ENCODE results near the gene TBC1D22A. TPM values are rescaled to one million over a fixed set of nuclear protein-coding genes. Genes with fewer than 3 reads are reported as not detected.

The TBC1D22A gene
- total RNA-seq, 1 donor from 2014 or later, result 24.2 TPM

DNA sequence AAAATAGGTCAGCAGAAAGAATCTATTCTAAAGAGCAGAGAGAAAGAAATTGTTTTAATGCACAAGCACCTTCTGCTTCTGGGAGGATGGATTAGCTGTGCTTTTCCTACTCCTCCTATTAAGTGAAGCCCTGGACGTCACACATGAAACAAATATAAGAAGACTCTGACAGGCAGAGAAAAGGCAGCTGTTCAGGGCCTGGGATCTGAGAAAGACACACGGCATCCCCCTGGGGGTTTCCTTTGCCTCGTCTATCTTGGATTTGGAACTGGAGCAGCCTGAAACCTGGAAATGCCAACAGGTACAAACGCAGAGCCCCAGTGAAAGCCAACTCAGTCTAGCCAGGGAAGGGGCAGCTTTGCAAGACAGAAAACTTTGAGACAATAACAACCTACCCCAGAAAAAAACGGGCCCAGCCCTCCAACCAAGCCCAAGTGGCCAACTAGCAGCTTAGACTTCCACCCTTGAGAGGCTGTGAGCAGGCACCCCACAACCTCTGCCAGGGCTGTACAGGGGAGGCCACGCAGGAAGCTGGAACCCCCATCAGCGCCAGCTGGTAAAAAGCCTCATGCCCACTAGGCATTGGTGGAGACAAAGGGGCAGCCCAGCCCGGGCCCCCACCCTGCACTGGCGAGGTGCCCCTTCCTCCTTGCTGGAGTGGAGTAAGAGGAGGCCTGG is 31.7 kb upstream of the TBC1D22A start:
- H3K36me3 Mint-ChIP-seq (ENCODE audit: low read depth, unreplicated experiment), result no peaks in the 10 kb centered on the region
- no peak overlapping the region for H3K9ac ChIP-seq (ENCODE audit: low read length)
- TF ChIP-seq, protein P1, sequence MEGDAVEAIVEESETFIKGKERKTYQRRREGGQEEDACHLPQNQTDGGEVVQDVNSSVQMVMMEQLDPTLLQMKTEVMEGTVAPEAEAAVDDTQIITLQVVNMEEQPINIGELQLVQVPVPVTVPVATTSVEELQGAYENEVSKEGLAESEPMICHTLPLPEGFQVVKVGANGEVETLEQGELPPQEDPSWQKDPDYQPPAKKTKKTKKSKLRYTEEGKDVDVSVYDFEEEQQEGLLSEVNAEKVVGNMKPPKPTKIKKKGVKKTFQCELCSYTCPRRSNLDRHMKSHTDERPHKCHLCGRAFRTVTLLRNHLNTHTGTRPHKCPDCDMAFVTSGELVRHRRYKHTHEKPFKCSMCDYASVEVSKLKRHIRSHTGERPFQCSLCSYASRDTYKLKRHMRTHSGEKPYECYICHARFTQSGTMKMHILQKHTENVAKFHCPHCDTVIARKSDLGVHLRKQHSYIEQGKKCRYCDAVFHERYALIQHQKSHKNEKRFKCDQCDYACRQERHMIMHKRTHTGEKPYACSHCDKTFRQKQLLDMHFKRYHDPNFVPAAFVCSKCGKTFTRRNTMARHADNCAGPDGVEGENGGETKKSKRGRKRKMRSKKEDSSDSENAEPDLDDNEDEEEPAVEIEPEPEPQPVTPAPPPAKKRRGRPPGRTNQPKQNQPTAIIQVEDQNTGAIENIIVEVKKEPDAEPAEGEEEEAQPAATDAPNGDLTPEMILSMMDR (IDR thresholded peaks at IDR 0.05; ENCODE audit: insufficient read depth, low read depth, low read length), result no peak
- no peak for TF ChIP-seq EZH2 (IDR thresholded peaks at IDR 0.05; ENCODE audit: insufficient read depth, low read length)
- no peak overlapping the region for H3K4me3 ChIP-seq (ENCODE audit: insufficient read depth, low read depth, low read length)
- H3K27ac ChIP-seq (ENCODE audit: low read depth, low read length), result no peak overlapping the region
- peaks cover 9% of the 10 kb centered on the region for H3K4me1 Mint-ChIP-seq (ENCODE audit: low read depth, unreplicated experiment)
- no peaks in the 10 kb centered on the region for H3K27me3 ChIP-seq (ENCODE audit: insufficient read depth, low read length)
- no peak overlapping the region for H3K4me2 ChIP-seq (ENCODE audit: low read length)
- peaks cover 14% of the 10 kb centered on the region for H3K4me1 ChIP-seq (ENCODE audit: insufficient read depth, low read length)
- H3K36me3 ChIP-seq (ENCODE audit: insufficient read depth, low read length), result no peaks in the 10 kb centered on the region
- DNase-seq (ENCODE audit: low read depth), result no peak
- FAIRE-seq, result no peak
- peaks cover 87% of the 10 kb centered on the region for H4K20me1 ChIP-seq (ENCODE audit: insufficient read depth, low read length)
- no peaks in the 10 kb centered on the region for H3K9me3 Mint-ChIP-seq (ENCODE audit: unreplicated experiment)
- no peak overlapping the region for H2AFZ ChIP-seq (ENCODE audit: low read depth, low read length)
- H3K27ac Mint-ChIP-seq (ENCODE audit: unreplicated experiment), result no peak overlapping the region
- no peaks in the 10 kb centered on the region for H3K9me3 ChIP-seq (ENCODE audit: insufficient read depth, low read depth, low read length)
- H3K27me3 Mint-ChIP-seq (ENCODE audit: low read depth, unreplicated experiment), result no peaks in the 10 kb centered on the region
- no peak overlapping the region for H3K4me3 Mint-ChIP-seq (ENCODE audit: unreplicated experiment)
- peaks cover 91% of the 10 kb centered on the region for H3K79me2 ChIP-seq (ENCODE audit: insufficient read depth, low read length)

GRCh38 chr22:46731246-46732040 is 31.0 kb upstream of the TBC1D22A start:
- Histone ChIP-seq H3K36me3 (ENCODE audit: insufficient read depth, low read length) (no peaks in the 10 kb centered on the region), H3K27ac (ENCODE audit: low read depth, low read length) (no peak overlapping the region), H3K9me3 (ENCODE audit: insufficient read depth, low read depth, low read length) (no peaks in the 10 kb centered on the region), H2AFZ (ENCODE audit: low read depth, low read length) (no peak overlapping the region), H3K4me3 (ENCODE audit: insufficient read depth, low read depth, low read length) (no peak overlapping the region), H3K27me3 (ENCODE audit: insufficient read depth, low read length) (no peaks in the 10 kb centered on the region), H3K79me2 (ENCODE audit: insufficient read depth, low read length) (peaks cover 91% of the 10 kb centered on the region), H3K4me2 (ENCODE audit: low read length) (peak overlapping the region; percentile 53), H3K9ac (ENCODE audit: low read length) (no peak overlapping the region), H4K20me1 (ENCODE audit: insufficient read depth, low read length) (peaks cover 87% of the 10 kb centered on the region), H3K4me1 (ENCODE audit: insufficient read depth, low read length) (peaks cover 20% of the 10 kb centered on the region)
- no peak for TF ChIP-seq EZH2 (IDR thresholded peaks at IDR 0.05; ENCODE audit: insufficient read depth, low read length)
- TF ChIP-seq, protein P1 (IDR thresholded peaks at IDR 0.05; ENCODE audit: insufficient read depth, low read depth, low read length), result no peak
- no peaks in the 10 kb centered on the region for H3K36me3 Mint-ChIP-seq (ENCODE audit: low read depth, unreplicated experiment)
- peak overlapping the region; percentile 92 for H3K27ac Mint-ChIP-seq (ENCODE audit: unreplicated experiment)
- FAIRE-seq (no peak), DNase-seq (ENCODE audit: low read depth) (no peak)
- H3K4me3 Mint-ChIP-seq (ENCODE audit: unreplicated experiment), result peak overlapping the region; percentile 66
- no peaks in the 10 kb centered on the region for H3K27me3 Mint-ChIP-seq (ENCODE audit: low read depth, unreplicated experiment)
- no peaks in the 10 kb centered on the region for H3K9me3 Mint-ChIP-seq (ENCODE audit: unreplicated experiment)
- H3K4me1 Mint-ChIP-seq (ENCODE audit: low read depth, unreplicated experiment), result peaks cover 9% of the 10 kb centered on the region

DNA sequence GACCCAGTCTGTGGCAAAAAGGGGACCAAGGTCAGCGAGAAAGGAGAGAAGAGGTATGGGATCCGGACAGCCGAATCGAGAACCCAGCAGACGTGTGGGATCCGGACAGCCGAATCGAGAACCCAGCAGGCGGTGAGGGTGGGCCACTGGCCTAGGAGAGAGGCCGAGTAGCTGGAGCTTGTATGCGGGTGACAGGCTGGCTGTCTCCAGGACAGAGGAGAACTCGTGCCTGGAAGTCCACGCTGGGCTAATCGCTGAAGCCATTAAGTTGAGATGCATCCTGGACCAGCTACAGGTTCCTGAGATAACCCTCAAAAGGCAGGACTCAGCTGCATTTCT is 30.4 kb upstream of the TBC1D22A start:
- no peak overlapping the region for H3K9ac ChIP-seq (ENCODE audit: low read length)
- H3K27me3 ChIP-seq (ENCODE audit: insufficient read depth, low read length), result no peaks in the 10 kb centered on the region
- no peak overlapping the region for H3K27ac Mint-ChIP-seq (ENCODE audit: unreplicated experiment)
- H3K4me3 Mint-ChIP-seq (ENCODE audit: unreplicated experiment), result peak overlapping the region; percentile 66
- H2AFZ ChIP-seq (ENCODE audit: low read depth, low read length), result no peak overlapping the region
- H3K9me3 Mint-ChIP-seq (ENCODE audit: unreplicated experiment), result no peaks in the 10 kb centered on the region
- H3K4me2 ChIP-seq (ENCODE audit: low read length), result peak overlapping the region; percentile 53
- H3K36me3 Mint-ChIP-seq (ENCODE audit: low read depth, unreplicated experiment), result peaks cover 2% of the 10 kb centered on the region
- peaks cover 92% of the 10 kb centered on the region for H3K79me2 ChIP-seq (ENCODE audit: insufficient read depth, low read length)
- H3K4me1 ChIP-seq (ENCODE audit: insufficient read depth, low read length), result peaks cover 25% of the 10 kb centered on the region
- peaks cover 87% of the 10 kb centered on the region for H4K20me1 ChIP-seq (ENCODE audit: insufficient read depth, low read length)
- TF ChIP-seq, protein P1 (IDR thresholded peaks at IDR 0.05; ENCODE audit: insufficient read depth, low read depth, low read length), result no peak
- TF ChIP-seq EZH2 (IDR thresholded peaks at IDR 0.05; ENCODE audit: insufficient read depth, low read length), result no peak
- H3K9me3 ChIP-seq (ENCODE audit: insufficient read depth, low read depth, low read length), result no peaks in the 10 kb centered on the region
- FAIRE-seq (no peak), DNase-seq (ENCODE audit: low read depth) (no peak)
- H3K27me3 Mint-ChIP-seq (ENCODE audit: low read depth, unreplicated experiment), result no peaks in the 10 kb centered on the region
- H3K4me1 Mint-ChIP-seq (ENCODE audit: low read depth, unreplicated experiment), result peaks cover 13% of the 10 kb centered on the region
- H3K27ac ChIP-seq (ENCODE audit: low read depth, low read length), result no peak overlapping the region
- H3K4me3 ChIP-seq (ENCODE audit: insufficient read depth, low read depth, low read length), result no peak overlapping the region
- no peaks in the 10 kb centered on the region for H3K36me3 ChIP-seq (ENCODE audit: insufficient read depth, low read length)

Data from astrocyte (in vitro differentiated cells and primary cell).